HCT116 (cell line): ENCODE measurements around the gene PGAP3. TPM values are rescaled to one million over a fixed set of nuclear protein-coding genes. Genes with fewer than 3 reads are reported as not detected.

Source experiments
- ATAC-seq: fragments of 200-7000 bp; cut with Tn5 transposase; 2 replicates; pipeline ENCODE4 v1.9.1; 2020; ENCODE audit warnings: mild to moderate bottlenecking, moderate library complexity
- BruUV-seq: library from RNA; stranded (reverse); fragments of 400-500 nt; replicated peaks from 2 replicates; lab custom pipeline; 2021; lab: Mats Ljungman, UMichigan
- CTCF ChIA-PET: fragments of 300-600 bp; sonication (Branson Sonifier 250); formaldehyde crosslinking; loops from one replicate; lab custom pipeline; 2021; ENCODE audit warnings: antibody characterized with exemption; lab: Charles Lee
- POLR2A ChIA-PET: fragments of 300-600, 350-600 bp; sonication (Branson Sonifier 250); formaldehyde crosslinking; loops from one replicate; lab custom pipeline; 2021; ENCODE audit warnings: antibody characterized with exemption; lab: Charles Lee
- RAD21 ChIA-PET, 2 experiments: fragments of 300-600 bp; sonication (Branson Sonifier 250); formaldehyde crosslinking; loops; one replicate each; lab custom pipeline; 2023; ENCODE audit warnings: low total read pairs in 2 of 2; ENCODE audit not compliant: uncharacterized antibody in 2 of 2, unreplicated experiment in 2 of 2, low non-redundant PET in 1 of 2; lab: Charles Lee
- DNase-seq: peaks from one replicate; pipeline ENCODE4 v3.0.0-alpha.2; 2010; ENCODE audit warnings: low read depth, low spot score
- H2AFZ ChIP-seq: fragments of 200-600 bp; shearing (Covaris generic), sonication (generic); 2 replicates; pipeline ENCODE4 v1.6.1; 2017; ENCODE audit warnings: low read depth, mixed run types, mixed read lengths, antibody characterized with exemption, low read length; ENCODE audit not compliant: poor library complexity, severe bottlenecking
- H3K27ac ChIP-seq: 2 replicates; pipeline ENCODE4 v1.5.1; 2012; ENCODE audit warnings: low read depth, low read length
- H3K27me3 ChIP-seq: fragments of 200-600 bp; sonication (generic); 2 replicates; pipeline ENCODE4 v1.6.1; 2016; ENCODE audit warnings: mixed run types, low read length, mixed read lengths; ENCODE audit not compliant: insufficient read depth
- H3K36me3 ChIP-seq, 2 experiments: fragments of 200-500 bp in 1 of 2; fragments of 200-600 bp in 1 of 2; sonication (Bioruptor generic) in 1 of 2; sonication (generic) in 1 of 2; 2 replicates each; pipeline versions ENCODE4 v1.5.1 to v1.6.1; 2014 to 2016; ENCODE audit warnings: low read length in 2 of 2, inconsistent platforms in 1 of 2, mixed read lengths in 1 of 2, mixed run types in 1 of 2; ENCODE audit not compliant: insufficient read depth in 2 of 2, control insufficient read depth in 1 of 2
- H3K4me1 ChIP-seq, 2 experiments: fragments of 200-600 bp in 1 of 2; sonication (generic) in 1 of 2; 2 replicates each; pipeline versions ENCODE4 v1.5.1 to v1.6.1; 2012 to 2017; ENCODE audit warnings: low read length in 2 of 2, inconsistent platforms in 1 of 2, mild to moderate bottlenecking in 1 of 2, mixed read lengths in 1 of 2, mixed run types in 1 of 2, moderate library complexity in 1 of 2; ENCODE audit not compliant: insufficient read depth in 2 of 2, control insufficient read depth in 1 of 2
- H3K4me2 ChIP-seq: fragments of 200-600 bp; sonication (generic); 2 replicates; pipeline ENCODE4 v1.6.1; 2017; ENCODE audit warnings: mixed run types, low read length, mixed read lengths
- H3K4me3 ChIP-seq, 2 experiments: fragments of 200-600 bp in 1 of 2; sonication (generic) in 1 of 2; replicated peaks in 1 of 2; 2 replicates each; pipeline ENCODE4 v1.5.1; 2011 to 2016; ENCODE audit warnings: low read length in 2 of 2, control low read depth in 1 of 2, low read depth in 1 of 2, mild to moderate bottlenecking in 1 of 2, mixed read lengths in 1 of 2, mixed run types in 1 of 2
- H3K79me2 ChIP-seq: fragments of 200-600 bp; sonication (generic); 2 replicates; pipeline ENCODE4 v1.6.1; 2017; ENCODE audit warnings: mild to moderate bottlenecking, mixed run types, low read length, moderate library complexity, mixed read lengths; ENCODE audit not compliant: insufficient read depth
- H3K9ac ChIP-seq: fragments of 200-600 bp; sonication (generic); 2 replicates; pipeline ENCODE4 v1.6.1; 2016; ENCODE audit warnings: low read length, mixed read lengths
- H3K9me2 ChIP-seq: fragments of 200-600 bp; sonication (generic), shearing (Covaris generic); 2 replicates; pipeline ENCODE4 v1.6.1; 2017; ENCODE audit warnings: mixed run types, mild to moderate bottlenecking, moderate library complexity; ENCODE audit not compliant: insufficient read depth
- H3K9me3 ChIP-seq, 2 experiments: fragments of 200-500 bp in 1 of 2; fragments of 200-600 bp in 1 of 2; sonication (Bioruptor generic) in 1 of 2; sonication (generic) in 1 of 2; 2 replicates each; pipeline ENCODE4 v1.6.1; 2014 to 2017; ENCODE audit warnings: low read length in 2 of 2, mixed read lengths in 2 of 2, inconsistent platforms in 1 of 2, low read depth in 1 of 2, mild to moderate bottlenecking in 1 of 2, mixed run types in 1 of 2, moderate library complexity in 1 of 2; ENCODE audit not compliant: control insufficient read depth in 1 of 2, insufficient read depth in 1 of 2
- H4K20me1 ChIP-seq: fragments of 200-600 bp; sonication (generic), shearing (Covaris generic); 2 replicates; pipeline ENCODE4 v1.6.1; 2017; ENCODE audit warnings: mixed run types, mild to moderate bottlenecking, moderate library complexity; ENCODE audit not compliant: insufficient read depth
- EGR1 ChIP-seq: IDR thresholded peaks from 2 replicates; pipeline ENCODE4 v1.6.1; 2012; ENCODE audit warnings: low read depth
- EZH2phosphoT487 ChIP-seq: fragments of 200-600 bp; IDR thresholded peaks from 2 replicates; pipeline ENCODE4 v1.6.1; 2018; ENCODE audit warnings: antibody characterized with exemption, borderline replicate concordance
- JUND ChIP-seq: IDR thresholded peaks from 2 replicates; pipeline ENCODE4 v1.6.1; 2012
- SP1 ChIP-seq: IDR thresholded peaks from 2 replicates; pipeline ENCODE4 v1.6.1; 2012; ENCODE audit warnings: low read depth
- SRF ChIP-seq: IDR thresholded peaks from 2 replicates; pipeline ENCODE4 v1.6.1; 2012; ENCODE audit warnings: low read depth
- TCF7L2 ChIP-seq: IDR thresholded peaks from 2 replicates; pipeline ENCODE4 v1.7.0; 2011; ENCODE audit warnings: borderline replicate concordance, inconsistent platforms; ENCODE audit not compliant: insufficient read depth, insufficient read length; ENCODE audit errors: extremely low read depth
- ZBTB33 ChIP-seq: IDR thresholded peaks from 2 replicates; pipeline ENCODE4 v1.6.1; 2011; ENCODE audit warnings: mild to moderate bottlenecking, low read length, moderate library complexity; ENCODE audit not compliant: insufficient replicate concordance; ENCODE audit errors: extremely low read depth
- ZFX ChIP-seq: fragments of 450-650 bp; IDR thresholded peaks from 2 replicates; pipeline ENCODE4 v1.6.1; 2017
- intact Hi-C: fragments of 100-400 bp; cut with micrococcal nuclease; formaldehyde crosslinking; loops from 2 replicates; pipeline ENCODE4 v1.10.0; 2022
- total RNA-seq: library from RNA; stranded (reverse); gene quantifications from one replicate; pipeline ENCODE4 v1.2.1, GENCODE V29; 2021; ENCODE audit not compliant: unreplicated experiment
- TF ChIP-seq, protein P1 (sequence below): IDR thresholded peaks from 2 replicates; pipeline ENCODE4 v1.6.1; 2012
- TF ChIP-seq, protein P2 (sequence below): IDR thresholded peaks from 2 replicates; pipeline ENCODE4 v1.6.1; 2012; ENCODE audit warnings: low read depth

The PGAP3 gene
- total RNA-seq, 1 experiment from 2014 or later, result 15.2 TPM

GRCh38 chr17:39625198-39625785, 62.6 kb downstream of the PGAP3 start:
- Histone ChIP-seq H3K4me2 (no peak overlapping the region), H3K4me3 (no peak overlapping the region), H4K20me1 (no peaks in the 10 kb centered on the region), H3K79me2 (no peaks in the 10 kb centered on the region), H3K9me2 (no peaks in the 10 kb centered on the region), H3K27me3 (no peaks in the 10 kb centered on the region), H3K36me3 (no peaks in the 10 kb centered on the region), H3K27ac (no peak overlapping the region), H2AFZ (no peak overlapping the region), H3K9me3 (no peaks in the 10 kb centered on the region), H3K9ac (no peak overlapping the region), H3K4me1 (peaks cover 9 to 23% of the 10 kb centered on the region in 2 experiments; a peak in 3 of 4 replicates)
- ChIA-PET POLR2A (no interaction called here), RAD21 (no interaction called here), CTCF (interaction anchor here (0.6 to 8.4 kb wide), 3 partner anchors 6 to 28 kb away, joined by 3 to 157 read pairs (median 4); no protein-coding TSS in a partner anchor)
- BruUV-seq, result no TSS peak
- intact Hi-C loops, result no loop called here
- ATAC-seq (no peak), DNase-seq (no peak)
- TF ChIP-seq TCF7L2, result no peak
- no peak for TF ChIP-seq SRF
- TF ChIP-seq SP1, result no peak
- no peak for TF ChIP-seq ZBTB33
- TF ChIP-seq JUND, result no peak
- TF ChIP-seq, protein P1, sequence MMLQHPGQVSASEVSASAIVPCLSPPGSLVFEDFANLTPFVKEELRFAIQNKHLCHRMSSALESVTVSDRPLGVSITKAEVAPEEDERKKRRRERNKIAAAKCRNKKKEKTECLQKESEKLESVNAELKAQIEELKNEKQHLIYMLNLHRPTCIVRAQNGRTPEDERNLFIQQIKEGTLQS, result no peak

- ATAC-seq, result no peak
- H3K9ac ChIP-seq, result no peak overlapping the region
- POLR2A ChIA-PET, result no interaction called here
Observed at GRCh38 chr17:39624313-39624712, 63.5 kb downstream of the PGAP3 start.

More at GRCh38 chr17:39624313-39624712, 63.5 kb downstream of the PGAP3 start:
- Histone ChIP-seq H3K27me3 (no peaks in the 10 kb centered on the region), H3K4me2 (no peak overlapping the region), H3K79me2 (no peaks in the 10 kb centered on the region), H3K4me3 (no peak overlapping the region), H4K20me1 (no peaks in the 10 kb centered on the region), H3K36me3 (no peaks in the 10 kb centered on the region), H2AFZ (no peak overlapping the region), H3K27ac (no peak overlapping the region), H3K9me3 (no peaks in the 10 kb centered on the region), H3K4me1 (peaks cover 7 to 21% of the 10 kb centered on the region in 2 experiments; a peak in 3 of 4 replicates), H3K9me2 (no peaks in the 10 kb centered on the region)
- intact Hi-C loops, result loop anchor here (5.0 kb wide), 3 partner anchors 113 to 417 kb away; partner anchors contain the start of genes GRB7 and PSMD3
- TF ChIP-seq EGR1 (no peak), EZH2phosphoT487 (no peak), ZFX (no peak), JUND (no peak)
- TF ChIP-seq, protein P2, sequence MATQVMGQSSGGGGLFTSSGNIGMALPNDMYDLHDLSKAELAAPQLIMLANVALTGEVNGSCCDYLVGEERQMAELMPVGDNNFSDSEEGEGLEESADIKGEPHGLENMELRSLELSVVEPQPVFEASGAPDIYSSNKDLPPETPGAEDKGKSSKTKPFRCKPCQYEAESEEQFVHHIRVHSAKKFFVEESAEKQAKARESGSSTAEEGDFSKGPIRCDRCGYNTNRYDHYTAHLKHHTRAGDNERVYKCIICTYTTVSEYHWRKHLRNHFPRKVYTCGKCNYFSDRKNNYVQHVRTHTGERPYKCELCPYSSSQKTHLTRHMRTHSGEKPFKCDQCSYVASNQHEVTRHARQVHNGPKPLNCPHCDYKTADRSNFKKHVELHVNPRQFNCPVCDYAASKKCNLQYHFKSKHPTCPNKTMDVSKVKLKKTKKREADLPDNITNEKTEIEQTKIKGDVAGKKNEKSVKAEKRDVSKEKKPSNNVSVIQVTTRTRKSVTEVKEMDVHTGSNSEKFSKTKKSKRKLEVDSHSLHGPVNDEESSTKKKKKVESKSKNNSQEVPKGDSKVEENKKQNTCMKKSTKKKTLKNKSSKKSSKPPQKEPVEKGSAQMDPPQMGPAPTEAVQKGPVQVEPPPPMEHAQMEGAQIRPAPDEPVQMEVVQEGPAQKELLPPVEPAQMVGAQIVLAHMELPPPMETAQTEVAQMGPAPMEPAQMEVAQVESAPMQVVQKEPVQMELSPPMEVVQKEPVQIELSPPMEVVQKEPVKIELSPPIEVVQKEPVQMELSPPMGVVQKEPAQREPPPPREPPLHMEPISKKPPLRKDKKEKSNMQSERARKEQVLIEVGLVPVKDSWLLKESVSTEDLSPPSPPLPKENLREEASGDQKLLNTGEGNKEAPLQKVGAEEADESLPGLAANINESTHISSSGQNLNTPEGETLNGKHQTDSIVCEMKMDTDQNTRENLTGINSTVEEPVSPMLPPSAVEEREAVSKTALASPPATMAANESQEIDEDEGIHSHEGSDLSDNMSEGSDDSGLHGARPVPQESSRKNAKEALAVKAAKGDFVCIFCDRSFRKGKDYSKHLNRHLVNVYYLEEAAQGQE, result no peak
- TF ChIP-seq, protein P1, result no peak
- DNase-seq, result no peak
- no TSS peak for BruUV-seq
- CTCF ChIA-PET, result interaction anchor here (0.6 to 8.4 kb wide), 3 partner anchors 7 to 417 kb away, joined by 4 to 157 read pairs (median 48); no protein-coding TSS in a partner anchor
- RAD21 ChIA-PET, result no interaction called here
